ENCODE results near the gene PHOSPHO1.
"Not testable (repeated sequence)": the region's sequence is repeated elsewhere in the genome, so short reads cannot be mapped to it uniquely, and the experiment has no call there.

The PHOSPHO1 gene

GRCh38 chr17:49230636-49231562 lies at the start of gene PHOSPHO1:
PHOSPHO1 (minus strand) TSS chr17:49230787; CDS start chr17:49226691, 4,096 bp downstream.
- DNase-seq: peak in 50 of 56 donors; percentile 15 to 84 (median 64)

GRCh38 chr17:49280061-49280460 lies 49.5 kb upstream of the PHOSPHO1 start:
- DNase-seq: no peak

- not testable (repeated sequence) for DNase-seq
Measured at GRCh38 chr17:49279263-49280015, 48.9 kb upstream of the PHOSPHO1 start.

- no peak for DNase-seq
Measured at GRCh38 chr17:49278076-49278475, 47.5 kb upstream of the PHOSPHO1 start.

- DNase-seq: no peak
Measured at GRCh38 chr17:49277638-49278037, 47.1 kb upstream of the PHOSPHO1 start.

- DNase-seq: not testable (repeated sequence)
Measured at GRCh38 chr17:49275981-49276380, 45.4 kb upstream of the PHOSPHO1 start.

- DNase-seq: no peak
Measured at GRCh38 chr17:49269356-49269755, 38.8 kb upstream of the PHOSPHO1 start.

- DNase-seq: no peak
Measured at GRCh38 chr17:49267912-49268311, 37.3 kb upstream of the PHOSPHO1 start.

- no peak for DNase-seq
Measured at GRCh38 chr17:49266233-49266632, 35.6 kb upstream of the PHOSPHO1 start.

- DNase-seq: not testable (repeated sequence)
Measured at GRCh38 chr17:49261540-49261939, 31.0 kb upstream of the PHOSPHO1 start.

- no peak for DNase-seq
Measured at GRCh38 chr17:49260817-49261291, 30.3 kb upstream of the PHOSPHO1 start.

GRCh38 chr17:49260011-49260816 lies 29.6 kb upstream of the PHOSPHO1 start:
- DNase-seq: peak in 12 of 56 donors; percentile 1 to 47 (median 13)

- no peak for DNase-seq
Measured at GRCh38 chr17:49259663-49260010, 29.1 kb upstream of the PHOSPHO1 start.

GRCh38 chr17:49258394-49258793 lies 27.8 kb upstream of the PHOSPHO1 start:
- no peak for DNase-seq

GRCh38 chr17:49255125-49255524 lies 24.5 kb upstream of the PHOSPHO1 start:
- DNase-seq: no peak

- no peak for DNase-seq
Measured at GRCh38 chr17:49254066-49254465, 23.5 kb upstream of the PHOSPHO1 start.

- DNase-seq: no peak
Measured at GRCh38 chr17:49252148-49252695, 21.6 kb upstream of the PHOSPHO1 start.

- DNase-seq: no peak
Measured at GRCh38 chr17:49249890-49250522, 19.4 kb upstream of the PHOSPHO1 start.

GRCh38 chr17:49249292-49249794 lies 18.8 kb upstream of the PHOSPHO1 start:
- DNase-seq: peak in 7 of 56 donors; percentile 3 to 12 (median 7)

GRCh38 chr17:49247944-49248343 lies 17.4 kb upstream of the PHOSPHO1 start:
- DNase-seq: no peak

Measured in amygdala (tissue), 56 donors.